Heart right ventricle (tissue), 16 donors: ENCODE measurements around the gene ULK2. TPM values are rescaled to one million over a fixed set of nuclear protein-coding genes. Genes with fewer than 3 reads are reported as not detected.
A peak's percentile ranks its signal among the peaks of the same experiment; 100 is the strongest.

ENCODE experiments used
- ATAC-seq, 8 donors: fragments of 200-7000 bp; cut with Tn5 transposase; one replicate each; pipeline ENCODE4 v1.9.1; 2020; ENCODE audit warnings: mild to moderate bottlenecking in 8 of 8, moderate library complexity in 8 of 8, moderate number of reproducible peaks in 1 of 8
- DNase-seq, 2 donors: peaks; one replicate each; pipeline ENCODE4 v3.0.0-alpha.2; 2020
- H3K27ac ChIP-seq, 10 donors: fragments of 200-600 bp; sonication (generic) in 2 of 10; one replicate each; pipeline versions ENCODE4 v1.5.0 to v1.8.0; 2020 to 2022; ENCODE audit warnings: mild to moderate bottlenecking in 3 of 10
- H3K27me3 ChIP-seq, 7 donors: fragments of 200-600 bp; one replicate each; pipeline ENCODE4 v1.8.0; 2021 to 2022; ENCODE audit warnings: mild to moderate bottlenecking in 2 of 7
- H3K36me3 ChIP-seq, 9 donors: fragments of 200-600 bp; sonication (generic) in 1 of 9; one replicate each; pipeline versions ENCODE4 v1.5.0 to v1.8.0; 2020 to 2022; ENCODE audit warnings: mild to moderate bottlenecking in 2 of 9
- H3K4me1 ChIP-seq, 9 donors: fragments of 200-600 bp; sonication (generic) in 1 of 9; one replicate each; pipeline versions ENCODE4 v1.5.0 to v1.8.0; 2020 to 2022; ENCODE audit warnings: mild to moderate bottlenecking in 4 of 9
- H3K4me3 ChIP-seq, 10 donors: fragments of 200-600 bp; sonication (generic) in 2 of 10; one replicate each; pipeline versions ENCODE4 v1.5.0 to v1.8.0; 2020 to 2022; ENCODE audit warnings: mild to moderate bottlenecking in 7 of 10, moderate library complexity in 2 of 10
- H3K9me3 ChIP-seq, 11 donors: fragments of 200-600 bp in 10 of 11; sonication (generic) in 2 of 11; one replicate each; pipeline versions ENCODE4 v1.5.0 to v1.8.0; 2013 to 2022; ENCODE audit warnings: mild to moderate bottlenecking in 2 of 11, control low read depth in 1 of 11, moderate library complexity in 1 of 11
- WGBS, 2 donors: extraction: QIAGEN DNeasy Blood & Tissue Kit; methylation state at CpG; one replicate each; pipeline ENCODE4 v1.1.7; 2013; ENCODE audit warnings: inconsistent platforms in 1 of 2; 5-methylcytosine and 5-hydroxymethylcytosine counted together
- intact Hi-C, 10 donors: fragments of 100-400 bp; cut with DNase I; formaldehyde crosslinking; loops; one replicate each; pipeline versions ENCODE4 v1.11.1 to v1.14.2; 2022
- polyA plus RNA-seq, 2 donors: library from polyadenylated mRNA; stranded (reverse); fragments of 200-250 nt; gene quantifications; one replicate each; pipeline ENCODE4 v1.2.3, GENCODE V29; 2013
- total RNA-seq, 10 donors: library from RNA; stranded (reverse); fragmentation: NEBNext Ultra II Directional in 3 of 10; extraction: Animal tissue kit (Norgen Biotek cat#: 25700) in 3 of 10; gene quantifications; one replicate each; pipeline versions ENCODE4 v1.2.1 to v1.2.4, GENCODE V29; 2021 to 2023
- TF ChIP-seq, protein P1 (sequence below), 9 donors: fragments of 200-600 bp; sonication (generic) in 2 of 9; IDR thresholded peaks; one replicate each; pipeline versions ENCODE4 v1.5.0 to v1.8.0; 2021 to 2022; ENCODE audit warnings: antibody characterized with exemption in 9 of 9, mild to moderate bottlenecking in 5 of 9, moderate library complexity in 1 of 9
- donor health status: Arrhythmogenic right ventricular cardiomyopathy.
- donor health status: ischemic (EF 13 %, LVEDD 7.1; RV severe dilation, severe dysfunction).
- donor health status: healthy with polysubstance abuse.
- donor health status: DM: no; HTN: yes; CAD: no.
- donor health status: DM: no; HTN: no; CAD: no.
- donor health status: ischemic (EF 25% LVEDD 6.9; RV normal size, moderate dysfunction).
- donor health status: ischemic (EF 25% LVEDD 5.7; RV mildly dilated, moderate dysfunction).
- donor health status: healthy.
- donor health status: DM: yes; HTN: yes; CAD: no.
- donor health status: Ischemic cardiomyopathy.
- donor health status: ischemic (EF 35%, LVEDD 5.7; RV mildly dilated, moderate dysfunction).
- donor health status: nonischemic (EF 11% LVEDD 7.7; RV severe dilation, severe dysfunction).
- donor health status: DM: yes; HTN: yes; CAD: no.
- donor health status: PGD.
- donor health status: ischemic (EF 29% LVEDD 5.4; RV normal size, mild dysfunction).
- donor health status: nonischemic (EF 23%, LVEDD 6.1; RV moderate dilation, normal function).

ULK2 gene
- total and polyA plus RNA-seq, 12 donors, result 2.9 to 23.7 (median 16.7) TPM

DNA sequence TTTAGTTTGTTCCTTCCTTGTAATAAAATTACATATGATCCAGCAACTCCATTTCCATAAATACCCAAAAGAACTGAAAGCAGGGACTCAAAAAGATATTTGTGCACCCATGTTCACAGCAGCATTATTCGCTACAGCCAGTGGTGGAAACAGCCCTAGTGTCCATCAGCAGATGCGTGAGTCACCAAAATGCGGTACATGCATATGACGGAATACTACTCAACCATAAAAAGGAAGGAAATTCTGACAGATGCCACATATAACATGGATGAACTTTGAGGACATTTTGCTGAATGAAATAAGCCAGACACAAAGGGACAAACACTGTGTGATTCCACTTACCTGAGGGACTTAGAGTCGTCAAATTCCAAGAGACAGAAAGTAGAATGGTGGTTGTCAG lies 142.2 kb downstream of the ULK2 start:
- H3K36me3 ChIP-seq, result no peaks in the 10 kb centered on the region
- DNase-seq (no peak), ATAC-seq (no peak)
- H3K4me3 ChIP-seq, result no peak overlapping the region
- H3K27me3 ChIP-seq, result no peaks in the 10 kb centered on the region
- peak overlapping the region in 1 of 10 donors; percentile 81 for H3K27ac ChIP-seq
- intact Hi-C loops, result no loop called here
- H3K4me1 ChIP-seq, result peaks cover 11 to 50% (median 29%) of the 10 kb centered on the region in 9 donors
- H3K9me3 ChIP-seq, result no peaks in the 10 kb centered on the region
- WGBS, 2 donors, result 97 to 99% methylated on average over 5 of the region's 5 CpGs
- TF ChIP-seq, protein P1, sequence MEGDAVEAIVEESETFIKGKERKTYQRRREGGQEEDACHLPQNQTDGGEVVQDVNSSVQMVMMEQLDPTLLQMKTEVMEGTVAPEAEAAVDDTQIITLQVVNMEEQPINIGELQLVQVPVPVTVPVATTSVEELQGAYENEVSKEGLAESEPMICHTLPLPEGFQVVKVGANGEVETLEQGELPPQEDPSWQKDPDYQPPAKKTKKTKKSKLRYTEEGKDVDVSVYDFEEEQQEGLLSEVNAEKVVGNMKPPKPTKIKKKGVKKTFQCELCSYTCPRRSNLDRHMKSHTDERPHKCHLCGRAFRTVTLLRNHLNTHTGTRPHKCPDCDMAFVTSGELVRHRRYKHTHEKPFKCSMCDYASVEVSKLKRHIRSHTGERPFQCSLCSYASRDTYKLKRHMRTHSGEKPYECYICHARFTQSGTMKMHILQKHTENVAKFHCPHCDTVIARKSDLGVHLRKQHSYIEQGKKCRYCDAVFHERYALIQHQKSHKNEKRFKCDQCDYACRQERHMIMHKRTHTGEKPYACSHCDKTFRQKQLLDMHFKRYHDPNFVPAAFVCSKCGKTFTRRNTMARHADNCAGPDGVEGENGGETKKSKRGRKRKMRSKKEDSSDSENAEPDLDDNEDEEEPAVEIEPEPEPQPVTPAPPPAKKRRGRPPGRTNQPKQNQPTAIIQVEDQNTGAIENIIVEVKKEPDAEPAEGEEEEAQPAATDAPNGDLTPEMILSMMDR (IDR thresholded peaks at IDR 0.05), result no peak

DNA sequence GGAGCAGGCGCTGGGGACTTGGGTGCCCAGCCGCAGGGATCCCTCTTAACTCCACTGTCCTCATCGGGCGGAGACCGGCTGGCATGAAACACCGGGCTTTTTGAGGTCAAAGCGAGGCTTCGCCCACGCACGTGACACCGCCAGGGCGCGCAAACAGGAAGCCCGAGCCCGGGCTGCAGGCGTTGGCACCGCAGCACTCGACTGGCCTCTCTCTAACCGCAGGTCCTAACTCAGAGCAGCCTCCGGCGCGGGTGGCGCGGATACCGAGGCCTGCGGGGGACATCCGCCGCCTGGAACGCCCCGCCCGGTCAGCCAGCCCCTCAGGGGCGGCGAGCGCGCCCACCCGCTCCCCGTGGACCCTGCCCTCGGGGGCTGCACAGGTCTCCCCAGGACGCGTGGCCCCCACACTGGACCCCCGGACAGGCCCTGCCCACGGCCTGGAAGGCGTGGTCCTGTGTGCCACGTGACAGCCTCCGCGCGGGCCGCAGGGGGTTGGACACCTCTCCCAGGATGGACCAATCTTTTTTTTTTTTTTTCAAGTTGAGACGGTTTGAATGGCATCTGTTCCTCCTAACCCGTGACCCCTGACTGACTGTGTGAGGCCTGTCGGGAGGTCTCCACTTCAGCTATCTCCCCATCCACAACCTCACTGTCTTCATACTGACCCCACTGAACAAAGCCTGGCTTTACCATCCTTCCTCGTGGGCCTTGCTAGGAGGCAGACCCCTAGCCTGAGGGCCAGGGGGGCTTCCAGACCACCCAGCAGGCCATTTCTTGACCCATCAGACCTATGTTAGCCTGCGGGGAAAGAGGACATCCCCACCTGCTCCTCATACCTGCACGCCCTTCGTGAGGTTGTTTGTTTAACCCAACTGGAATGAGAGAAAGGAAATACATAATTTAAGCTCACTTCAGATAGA lies 143.0 kb downstream of the ULK2 start:
- Histone ChIP-seq H3K27me3 (no peaks in the 10 kb centered on the region), H3K9me3 (no peaks in the 10 kb centered on the region), H3K4me3 (peak overlapping the region in 6 of 10 donors; percentile 17 to 47 (median 32)), H3K4me1 (peaks cover 11 to 52% (median 29%) of the 10 kb centered on the region in 9 donors), H3K36me3 (no peaks in the 10 kb centered on the region), H3K27ac (peak overlapping the region in 4 of 10 donors; percentile 9 to 81 (median 38))
- ATAC-seq, result peak in 4 of 8 donors; percentile 14 to 36 (median 16)
- peak; percentile 34 to 65 for DNase-seq
- WGBS, 2 donors, result 56 to 69% methylated on average over 55 of the region's 55 CpGs
- TF ChIP-seq, protein P1 (IDR thresholded peaks at IDR 0.05), result no peak
- intact Hi-C loops, result no loop called here

DNA sequence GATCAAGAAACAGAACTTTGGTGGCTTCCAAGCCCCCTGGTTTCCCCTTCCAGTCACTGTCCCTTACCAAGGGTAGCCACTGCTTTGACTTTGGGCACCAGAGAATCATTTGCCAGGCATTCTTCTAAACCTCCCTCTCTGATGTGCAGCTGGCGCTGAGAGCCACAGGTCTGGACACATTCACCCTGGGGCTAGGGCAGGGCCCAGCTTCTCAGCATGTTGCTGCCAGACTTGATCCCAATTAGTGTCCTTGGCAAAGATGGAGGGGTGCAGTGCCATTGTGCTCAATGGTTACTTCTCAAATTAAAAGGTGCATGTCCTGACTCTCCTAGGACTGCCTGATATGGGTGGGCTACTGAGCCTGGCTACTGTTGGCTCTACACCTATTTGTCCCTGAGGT lies 143.8 kb downstream of the ULK2 start:
- ATAC-seq, result no peak
- no peaks in the 10 kb centered on the region for H3K36me3 ChIP-seq
- H3K9me3 ChIP-seq, result no peaks in the 10 kb centered on the region
- TF ChIP-seq, protein P1 (IDR thresholded peaks at IDR 0.05), result no peak
- no peak for DNase-seq
- intact Hi-C loops, result no loop called here
- no peaks in the 10 kb centered on the region for H3K27me3 ChIP-seq
- peaks cover 11 to 52% (median 29%) of the 10 kb centered on the region in 9 donors for H3K4me1 ChIP-seq
- no peak overlapping the region for H3K4me3 ChIP-seq
- 100% methylated on average over 1 of the region's 1 CpG for WGBS, 2 donors
- H3K27ac ChIP-seq, result peak overlapping the region in 1 of 10 donors; percentile 81

Other genes with a start within 250 kb of the ULK2 start
- gene ALDH3A2, start 219.2 kb downstream of the ULK2 start, total RNA-seq, result 100 to 1,000 TPM in 1 of 10 donors, 10 to 100 TPM in 9; 50.2 to 104 (median 73.6) TPM
- gene ALDH3A2, start 219.2 kb downstream of the ULK2 start, polyA plus RNA-seq, result 10 to 100 TPM; 20.6 to 35.4 TPM
- gene SLC47A2, start 151.4 kb downstream of the ULK2 start, total RNA-seq, result under 1 TPM in 1 of 10 donors, not detected in 9; 0.21 TPM
- gene SLC47A2, start 151.4 kb downstream of the ULK2 start, polyA plus RNA-seq, result not detected
- gene ALDH3A1, start 119.6 kb downstream of the ULK2 start, total RNA-seq, result 1 to 10 TPM in 1 of 10 donors, under 1 TPM in 2, not detected in 7; 0.41 to 1.5 (median 0.48) TPM
- gene ALDH3A1, start 119.6 kb downstream of the ULK2 start, polyA plus RNA-seq, result under 1 TPM in 1 of 2 donors, not detected in 1; 0.12 TPM
- gene AKAP10, start 109.9 kb upstream of the ULK2 start, total RNA-seq, result 10 to 100 TPM; 12.2 to 17.0 (median 14.2) TPM
- gene AKAP10, start 109.9 kb upstream of the ULK2 start, polyA plus RNA-seq, result 1 to 10 TPM; 3.7 to 8.0 TPM
- gene SPECC1, start 141.4 kb upstream of the ULK2 start, total RNA-seq, result 10 to 100 TPM in 5 of 10 donors, 1 to 10 TPM in 5; 6.8 to 15.2 (median 9.7) TPM
- 1 to 10 TPM; 2.9 to 6.6 TPM for gene SPECC1, start 141.4 kb upstream of the ULK2 start, polyA plus RNA-seq